Measurements from ENCODE around the gene AKIRIN2. TPM values are rescaled to one million over a fixed set of nuclear protein-coding genes. Genes with fewer than 3 reads are reported as not detected.
"Not testable (repeated sequence)": the region's sequence is repeated elsewhere in the genome, so short reads cannot be mapped to it uniquely, and the experiment has no call there.

Gene AKIRIN2
- total RNA-seq, 1 donor from 2014 or later: 65.4 TPM

GRCh38 chr6:87705070-87705691 is 3.1 kb upstream of the AKIRIN2 start:
- FAIRE-seq: no peak
- H3K4me3 ChIP-seq (ENCODE audit: insufficient read depth, low read depth, low read length): no peak overlapping the region

GRCh38 chr6:87703039-87703438 is 1.0 kb upstream of the AKIRIN2 start:
- H3K4me1 Mint-ChIP-seq (ENCODE audit: low read depth, unreplicated experiment); H3K4me1 ChIP-seq (ENCODE audit: insufficient read depth, low read length); H3K36me3 Mint-ChIP-seq (ENCODE audit: low read depth, unreplicated experiment); H3K27me3 Mint-ChIP-seq (ENCODE audit: low read depth, unreplicated experiment); H3K36me3 ChIP-seq (ENCODE audit: insufficient read depth, low read length); FAIRE-seq; H3K27me3 ChIP-seq (ENCODE audit: insufficient read depth, low read length); H3K9me3 Mint-ChIP-seq (ENCODE audit: unreplicated experiment); DNase-seq (ENCODE audit: low read depth); H3K9me3 ChIP-seq (ENCODE audit: insufficient read depth, low read depth, low read length): not testable (repeated sequence)
- Mint-ChIP-seq H3K4me3 (ENCODE audit: unreplicated experiment) (peak overlapping the region; percentile 99), H3K27ac (ENCODE audit: unreplicated experiment) (peak overlapping the region; percentile 97)
- Histone ChIP-seq H4K20me1 (ENCODE audit: insufficient read depth, low read length) (peaks cover 32% of the 10 kb centered on the region), H2AFZ (ENCODE audit: low read depth, low read length) (peak overlapping the region; percentile 82), H3K27ac (ENCODE audit: low read depth, low read length) (peak overlapping the region; percentile 79), H3K4me3 (ENCODE audit: insufficient read depth, low read depth, low read length) (peak overlapping the region; percentile 79), H3K9ac (ENCODE audit: low read length) (peak overlapping the region; percentile 87), H3K79me2 (ENCODE audit: insufficient read depth, low read length) (peaks cover 40% of the 10 kb centered on the region), H3K4me2 (ENCODE audit: low read length) (peak overlapping the region; percentile 90)

More at GRCh38 chr6:87705070-87705691, 3.1 kb upstream of the AKIRIN2 start:
- Histone ChIP-seq H3K4me1 (ENCODE audit: insufficient read depth, low read length) (peaks cover 7% of the 10 kb centered on the region), H4K20me1 (ENCODE audit: insufficient read depth, low read length) (peaks cover 11% of the 10 kb centered on the region), H3K9ac (ENCODE audit: low read length) (no peak overlapping the region), H2AFZ (ENCODE audit: low read depth, low read length) (no peak overlapping the region), H3K79me2 (ENCODE audit: insufficient read depth, low read length) (peaks cover 19% of the 10 kb centered on the region), H3K9me3 (ENCODE audit: insufficient read depth, low read depth, low read length) (no peaks in the 10 kb centered on the region), H3K36me3 (ENCODE audit: insufficient read depth, low read length) (no peaks in the 10 kb centered on the region), H3K27me3 (ENCODE audit: insufficient read depth, low read length) (no peaks in the 10 kb centered on the region), H3K27ac (ENCODE audit: low read depth, low read length) (no peak overlapping the region), H3K4me2 (ENCODE audit: low read length) (no peak overlapping the region)
- peak; percentile 71 for DNase-seq (ENCODE audit: low read depth)
- Mint-ChIP-seq H3K4me3 (ENCODE audit: unreplicated experiment) (no peak overlapping the region), H3K4me1 (ENCODE audit: low read depth, unreplicated experiment) (peaks cover 6% of the 10 kb centered on the region), H3K36me3 (ENCODE audit: low read depth, unreplicated experiment) (no peaks in the 10 kb centered on the region), H3K27ac (ENCODE audit: unreplicated experiment) (no peak overlapping the region), H3K27me3 (ENCODE audit: low read depth, unreplicated experiment) (no peaks in the 10 kb centered on the region), H3K9me3 (ENCODE audit: unreplicated experiment) (no peaks in the 10 kb centered on the region)
- TF ChIP-seq CTCF (IDR thresholded peaks at IDR 0.05; ENCODE audit: insufficient read depth, low read depth, low read length): no peak
- TF ChIP-seq EZH2 (IDR thresholded peaks at IDR 0.05; ENCODE audit: insufficient read depth, low read length): no peak

- Histone ChIP-seq H3K79me2 (ENCODE audit: insufficient read depth, low read length) (peaks cover 45% of the 10 kb centered on the region), H2AFZ (ENCODE audit: low read depth, low read length) (peak overlapping the region; percentile 82), H4K20me1 (ENCODE audit: insufficient read depth, low read length) (peaks cover 37% of the 10 kb centered on the region), H3K4me2 (ENCODE audit: low read length) (peak overlapping the region; percentile 90), H3K9me3 (ENCODE audit: insufficient read depth, low read depth, low read length) (no peaks in the 10 kb centered on the region), H3K36me3 (ENCODE audit: insufficient read depth, low read length) (no peaks in the 10 kb centered on the region), H3K4me1 (ENCODE audit: insufficient read depth, low read length) (peaks cover 14% of the 10 kb centered on the region), H3K4me3 (ENCODE audit: insufficient read depth, low read depth, low read length) (peak overlapping the region; percentile 79), H3K27ac (ENCODE audit: low read depth, low read length) (peak overlapping the region; percentile 79), H3K9ac (ENCODE audit: low read length) (peak overlapping the region; percentile 87), H3K27me3 (ENCODE audit: insufficient read depth, low read length) (no peaks in the 10 kb centered on the region)
- no peaks in the 10 kb centered on the region for H3K9me3 Mint-ChIP-seq (ENCODE audit: unreplicated experiment)
- TF ChIP-seq CTCF (IDR thresholded peaks at IDR 0.05; ENCODE audit: insufficient read depth, low read depth, low read length): no peak
- TF ChIP-seq EZH2 (IDR thresholded peaks at IDR 0.05; ENCODE audit: insufficient read depth, low read length): no peak
- FAIRE-seq (no peak), DNase-seq (ENCODE audit: low read depth) (peak; percentile 75)
- peak overlapping the region; percentile 99 for H3K4me3 Mint-ChIP-seq (ENCODE audit: unreplicated experiment)
- H3K27me3 Mint-ChIP-seq (ENCODE audit: low read depth, unreplicated experiment): no peaks in the 10 kb centered on the region
- no peaks in the 10 kb centered on the region for H3K36me3 Mint-ChIP-seq (ENCODE audit: low read depth, unreplicated experiment)
- H3K4me1 Mint-ChIP-seq (ENCODE audit: low read depth, unreplicated experiment): peaks cover 10% of the 10 kb centered on the region
- H3K27ac Mint-ChIP-seq (ENCODE audit: unreplicated experiment): peak overlapping the region; percentile 97
These were observed 534 bp upstream of the AKIRIN2 start for GRCh38 chr6:87702589-87702945.
